HG03103 (cell line): Measurements from ENCODE around the gene RASD1.

Experiments used
- ATAC-seq: cut with Tn5 transposase; IDR thresholded peaks from one replicate; pipeline ENCODE4 v1.9.1; 2021; ENCODE audit warnings: low read depth; ENCODE audit not compliant: unreplicated experiment

Gene RASD1

DNA sequence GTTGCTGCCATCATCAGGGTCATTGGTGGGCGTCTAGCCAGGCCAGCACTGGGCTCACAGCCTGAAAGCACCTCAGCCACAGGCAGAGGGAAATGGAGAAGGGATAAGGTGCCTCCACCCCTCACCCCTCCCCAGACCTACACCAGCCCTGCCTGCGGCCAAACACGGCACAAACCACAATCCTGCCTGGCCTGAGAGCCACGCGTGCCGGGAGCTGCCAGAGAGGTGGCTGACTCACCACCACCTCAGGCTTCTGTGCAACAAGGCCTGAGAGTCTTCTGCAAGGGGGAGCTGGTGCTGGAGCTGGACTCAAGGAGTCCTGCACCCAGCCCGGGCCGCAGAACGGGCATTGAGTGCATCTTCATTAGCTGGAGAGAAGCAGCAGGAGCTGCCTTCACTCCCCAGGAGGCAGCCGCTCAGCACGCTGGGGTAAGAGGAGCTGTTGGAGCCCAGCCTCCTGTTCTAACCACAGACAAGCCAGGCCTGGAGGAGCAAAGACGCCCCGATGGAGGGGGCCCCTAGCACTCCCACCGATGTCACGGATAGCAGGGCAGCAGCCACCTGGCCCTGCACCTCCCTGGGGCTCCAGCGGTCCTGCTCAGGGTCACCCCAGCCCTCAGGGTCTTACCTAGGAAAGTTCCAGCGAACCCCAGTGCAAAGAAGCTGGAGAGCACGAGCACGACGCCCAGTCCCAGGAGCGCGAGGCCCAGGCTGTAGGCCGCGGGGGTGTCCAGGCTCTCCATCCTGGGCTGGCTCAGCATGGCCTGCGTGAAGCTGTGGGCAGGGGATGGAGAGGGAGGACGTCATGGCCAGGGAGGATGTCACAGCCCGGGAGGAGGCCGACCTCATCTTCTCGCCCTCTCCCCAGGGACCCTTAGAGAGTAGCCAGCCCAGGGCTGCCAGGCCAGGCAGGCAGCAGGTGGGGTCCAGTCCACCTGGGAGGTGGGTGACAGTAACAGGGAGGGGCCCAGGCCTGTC lies 16.0 kb upstream of the RASD1 start:
- ATAC-seq, result no peak

DNA sequence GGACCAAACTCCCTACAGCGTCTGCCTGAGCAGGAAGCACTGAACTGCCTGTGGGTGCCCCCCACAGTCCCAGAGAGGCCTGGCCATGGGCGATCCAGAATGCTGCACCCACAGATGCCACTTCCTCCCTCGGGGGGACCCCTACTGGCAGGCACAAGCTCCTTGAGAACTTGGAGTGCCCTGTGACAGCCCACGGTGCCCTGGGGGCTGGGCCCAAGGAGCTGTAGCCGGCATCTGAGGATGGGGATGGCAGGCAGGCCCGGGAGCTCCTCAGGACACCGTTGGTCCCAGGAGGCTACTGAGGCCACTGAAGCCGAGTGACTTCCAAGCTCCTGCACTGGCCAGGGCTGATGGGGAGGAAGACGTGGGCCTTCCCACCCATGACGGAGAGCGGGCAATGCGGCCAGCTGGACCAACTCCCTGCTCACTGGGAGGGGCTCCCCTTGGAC lies 15.1 kb upstream of the RASD1 start:
- no peak for ATAC-seq

DNA sequence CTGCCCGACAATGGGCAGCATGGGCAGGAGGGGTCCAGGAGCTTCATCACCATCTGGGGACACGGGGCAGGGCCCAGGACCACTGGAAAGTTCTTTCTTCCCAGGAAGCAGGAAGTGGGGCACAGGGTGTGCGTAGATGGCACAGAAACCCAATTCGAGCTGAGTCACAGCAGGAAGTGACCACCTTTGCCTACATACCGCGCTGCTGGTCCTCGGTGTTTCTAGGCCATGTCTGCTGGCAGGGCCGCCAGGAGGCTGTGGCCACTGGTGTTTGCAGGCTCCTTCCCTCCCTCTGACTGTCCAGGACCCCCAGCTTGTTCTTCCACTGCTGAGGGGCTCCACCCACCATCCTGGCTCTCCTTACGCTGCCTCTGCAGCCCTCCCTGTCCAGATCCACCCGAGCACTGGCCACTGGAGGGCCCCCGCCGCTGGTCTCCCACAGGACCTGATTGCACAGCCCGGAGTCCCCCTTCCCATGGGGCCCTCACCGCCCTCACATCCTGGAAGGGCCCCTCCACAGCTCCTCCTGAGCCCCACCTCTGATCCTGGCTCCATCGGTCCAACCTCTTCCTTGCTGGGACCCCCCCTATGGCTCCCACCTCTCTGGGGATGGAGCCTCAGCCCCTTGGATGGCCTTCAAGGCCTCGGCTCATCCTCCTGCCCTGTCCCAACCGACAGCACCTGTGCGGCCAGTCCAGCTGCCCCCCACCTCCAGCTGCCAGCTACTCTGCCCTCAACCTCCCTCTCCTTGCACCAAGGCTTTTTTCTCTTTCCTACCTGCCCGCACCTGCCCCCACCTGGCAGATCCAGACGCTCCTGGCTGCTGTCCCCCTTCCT lies 14.5 kb upstream of the RASD1 start:
- no peak for ATAC-seq

DNA sequence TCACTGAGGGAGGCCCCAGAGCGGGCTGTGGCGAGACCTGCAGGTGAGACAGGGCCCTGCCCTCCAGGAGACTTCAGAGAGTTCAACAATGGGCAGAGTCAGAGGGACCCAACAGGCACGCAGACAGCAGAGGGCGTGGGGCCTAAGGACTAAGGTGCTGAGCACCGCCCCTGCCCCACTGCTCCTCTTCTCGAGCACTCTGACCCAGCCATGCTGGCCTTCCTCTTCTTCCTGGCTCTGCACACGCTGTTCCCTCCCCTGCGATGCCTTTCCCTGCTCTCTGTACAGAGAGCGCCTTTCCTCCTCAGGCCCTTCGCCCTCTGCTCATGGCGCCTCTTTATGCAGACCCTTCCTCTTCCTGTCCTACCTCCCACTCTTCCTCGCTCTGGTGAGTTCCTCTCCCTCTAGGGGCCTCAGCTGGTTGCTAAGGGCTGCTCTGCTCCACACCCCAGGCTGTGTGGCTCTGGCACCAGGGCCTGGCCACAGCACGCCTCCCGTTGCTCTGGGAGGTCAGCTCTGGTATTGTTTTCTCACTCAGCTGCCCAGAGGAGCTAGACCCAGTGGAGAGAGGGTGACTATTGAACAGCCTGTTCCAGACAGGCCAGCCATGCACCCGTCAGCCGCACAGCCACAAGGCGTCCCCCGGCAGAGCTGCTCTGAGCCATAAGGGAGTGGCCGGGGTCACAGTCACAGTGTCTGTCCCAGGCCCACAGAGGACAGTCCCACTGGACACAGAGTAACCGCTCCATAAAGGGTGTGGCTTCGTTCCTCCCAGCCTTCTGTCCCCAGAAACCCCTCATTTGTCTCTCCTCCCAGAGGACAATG lies 13.6 kb upstream of the RASD1 start:
- no peak for ATAC-seq

DNA sequence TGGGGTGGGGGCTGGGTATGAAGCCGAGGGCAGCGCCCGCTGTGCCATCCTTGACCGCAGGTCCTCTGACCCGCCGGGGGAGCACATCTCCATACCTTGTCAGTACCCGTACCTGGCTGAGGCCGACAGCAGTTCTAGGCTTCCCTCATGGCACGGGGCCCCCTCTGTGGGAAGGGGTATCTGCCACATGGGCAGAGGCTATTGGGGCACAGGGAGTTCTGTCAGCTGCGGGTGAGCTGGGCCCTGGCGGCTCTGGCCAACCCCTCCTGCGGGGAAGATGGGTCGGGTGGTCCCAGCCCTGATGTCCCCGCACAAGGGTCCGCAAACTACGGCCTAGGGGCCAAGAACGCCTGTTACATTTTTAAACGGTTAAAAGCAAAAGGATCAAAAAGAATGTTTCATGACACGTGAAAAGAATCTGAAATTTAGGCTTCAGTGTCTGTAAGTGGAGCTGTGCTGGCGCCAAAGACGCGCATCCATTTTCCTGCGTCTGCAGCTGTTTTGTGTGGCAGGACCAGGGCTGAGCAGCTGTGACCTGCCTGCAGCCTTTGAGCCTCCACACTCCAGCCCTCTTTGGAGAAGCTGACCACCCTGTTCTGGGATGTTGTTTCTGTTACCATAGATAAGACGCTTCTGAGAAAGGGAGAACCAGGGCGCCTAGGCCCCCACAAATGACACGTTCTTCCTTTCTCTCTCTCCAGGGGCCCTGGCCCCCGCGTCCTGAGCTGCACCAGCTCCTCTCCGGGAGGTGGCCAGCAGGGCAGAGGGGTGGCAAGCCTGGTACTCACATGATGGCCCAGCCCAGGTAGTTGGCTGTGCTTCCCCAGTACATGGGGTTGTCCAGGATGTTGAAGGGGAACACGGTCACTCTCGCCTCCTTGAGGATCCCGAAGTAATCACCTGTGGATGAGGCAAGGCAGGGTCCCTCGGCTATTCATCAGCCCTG lies 12.7 kb upstream of the RASD1 start:
- no peak for ATAC-seq

DNA sequence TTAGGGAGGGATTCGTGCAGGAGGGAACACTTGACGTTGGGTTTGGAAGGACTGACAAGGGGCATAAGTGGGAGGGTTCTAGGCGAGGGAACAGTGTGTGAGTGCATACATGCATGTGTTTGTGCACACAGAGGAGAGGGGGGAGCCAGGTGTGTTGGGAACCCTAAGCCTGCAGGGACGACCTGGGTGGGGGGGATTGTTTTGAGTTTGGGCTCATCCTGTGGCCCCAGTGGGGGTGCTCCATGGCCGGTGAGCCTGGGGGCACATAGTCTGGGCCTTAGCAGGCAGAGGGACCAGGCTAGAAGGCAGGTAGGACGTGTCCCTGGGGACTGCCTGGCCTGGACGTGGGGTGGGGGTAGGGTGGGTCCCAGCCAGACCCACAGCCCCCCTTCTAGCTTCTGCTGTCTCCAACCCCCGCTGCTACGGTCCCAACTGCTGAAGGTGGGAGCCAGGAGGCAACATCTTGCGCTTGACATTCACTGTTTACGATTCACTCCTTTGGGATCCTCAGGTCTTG lies 11.9 kb upstream of the RASD1 start:
- no peak for ATAC-seq

DNA sequence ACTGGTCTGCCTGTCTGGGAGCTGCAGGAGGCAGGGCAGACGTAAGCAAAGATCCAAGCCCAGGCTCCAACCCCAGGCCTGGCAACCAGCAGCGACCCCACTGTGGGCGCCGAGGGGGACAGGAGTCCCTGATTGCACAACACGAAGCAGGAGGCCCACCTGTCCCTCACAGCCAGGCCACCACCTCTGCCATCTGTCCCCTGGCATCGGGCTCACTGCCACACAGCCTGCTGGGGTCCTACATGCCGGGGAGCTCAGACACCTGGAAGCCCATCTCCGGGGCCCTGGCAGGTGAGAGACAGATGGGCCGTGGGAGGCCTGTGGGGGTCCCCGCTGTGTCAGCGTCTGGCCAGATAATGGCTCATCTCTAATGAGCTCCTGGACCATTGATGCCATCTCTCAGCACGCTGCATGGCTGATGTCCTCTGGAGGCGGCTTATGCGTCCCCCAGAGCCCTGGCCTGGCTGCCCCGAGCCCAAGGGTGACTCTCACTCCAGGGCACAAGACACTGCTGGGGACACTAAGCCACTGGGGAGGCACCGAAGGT lies 11.3 kb upstream of the RASD1 start:
- no peak for ATAC-seq

DNA sequence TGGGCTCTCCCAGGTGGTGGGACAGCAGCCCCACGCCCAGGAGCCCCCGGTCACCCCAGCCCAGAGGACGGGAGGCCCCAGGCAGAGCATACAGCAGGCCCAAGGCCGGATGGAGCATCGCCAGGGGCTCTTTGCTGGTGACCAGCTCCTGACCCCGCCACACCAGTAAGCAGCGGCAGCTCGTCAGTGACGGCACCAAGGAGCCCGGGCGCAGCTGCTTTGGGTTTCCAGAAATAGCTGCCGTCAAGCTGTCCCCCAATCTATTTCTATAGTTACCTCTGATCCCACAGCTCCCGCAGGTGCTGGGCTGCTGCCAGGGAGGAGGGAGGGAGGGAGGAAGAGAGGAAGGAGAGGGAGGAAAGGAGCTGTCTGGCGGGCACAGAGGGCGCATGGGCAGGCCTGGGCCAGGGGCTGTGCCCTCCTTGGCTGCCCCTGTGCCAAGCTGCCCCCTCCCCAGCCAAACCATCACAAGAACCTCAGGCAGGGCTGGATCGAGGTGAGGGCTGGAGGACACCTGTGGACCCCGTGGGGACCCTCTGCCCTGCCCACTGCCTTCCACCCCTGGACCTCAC lies 10.8 kb upstream of the RASD1 start:
- ATAC-seq, result no peak

DNA sequence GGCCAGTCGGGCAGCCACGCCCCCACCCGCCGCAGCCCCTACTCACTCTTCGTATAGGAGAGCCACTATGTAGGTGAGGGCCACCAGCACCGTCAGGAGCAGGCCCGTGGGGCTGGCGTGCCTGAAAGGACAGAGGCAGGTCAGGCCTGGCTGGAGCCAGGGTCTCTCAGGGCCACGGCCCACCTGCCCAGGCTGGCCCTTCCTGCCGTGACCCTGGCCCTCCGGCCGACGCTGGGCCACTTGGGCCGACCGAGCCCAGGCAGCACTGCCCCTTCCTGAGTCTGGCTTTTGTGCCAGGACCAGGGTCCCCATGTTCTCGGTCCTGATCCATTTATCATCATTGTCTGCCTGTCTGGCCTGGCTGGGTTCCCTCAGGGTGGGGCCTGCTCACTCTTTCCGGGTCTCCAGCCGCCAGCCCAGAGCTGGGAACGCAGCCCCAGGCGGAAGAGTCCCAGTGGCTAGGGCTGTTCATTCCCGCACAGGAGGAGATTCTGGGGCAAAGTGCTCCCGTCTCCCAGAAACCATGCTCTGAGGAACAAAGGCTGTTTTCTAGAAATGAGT lies 10.1 kb upstream of the RASD1 start:
- no peak for ATAC-seq

DNA sequence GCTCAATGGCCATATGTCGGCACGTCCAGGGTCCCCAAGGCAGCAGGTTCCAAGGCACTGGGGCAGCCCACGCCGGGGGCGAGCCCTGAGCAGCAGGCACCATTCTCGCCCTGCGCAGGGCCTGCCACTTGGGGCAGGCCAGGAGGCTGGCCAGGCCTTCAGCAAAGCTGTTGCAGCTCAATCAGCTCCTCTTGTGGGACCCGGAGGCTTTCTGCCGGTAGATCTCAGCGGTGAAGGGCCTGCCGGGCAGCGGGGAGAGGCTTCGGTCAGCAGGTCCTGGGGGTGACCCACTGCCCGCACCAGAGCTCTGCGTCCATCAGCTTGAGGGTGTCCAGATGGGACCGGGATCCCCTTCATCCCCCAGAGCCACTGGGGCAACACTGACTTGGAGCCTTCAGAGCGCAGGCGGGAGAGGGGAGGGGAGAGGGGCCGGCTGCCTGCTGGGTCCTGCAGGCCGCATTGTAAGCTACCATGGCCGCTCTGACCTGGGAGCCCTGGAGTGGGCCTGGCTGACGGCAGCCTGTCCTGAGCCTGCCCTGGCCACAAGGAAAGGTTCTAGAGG lies 9.5 kb upstream of the RASD1 start:
- no peak for ATAC-seq

DNA sequence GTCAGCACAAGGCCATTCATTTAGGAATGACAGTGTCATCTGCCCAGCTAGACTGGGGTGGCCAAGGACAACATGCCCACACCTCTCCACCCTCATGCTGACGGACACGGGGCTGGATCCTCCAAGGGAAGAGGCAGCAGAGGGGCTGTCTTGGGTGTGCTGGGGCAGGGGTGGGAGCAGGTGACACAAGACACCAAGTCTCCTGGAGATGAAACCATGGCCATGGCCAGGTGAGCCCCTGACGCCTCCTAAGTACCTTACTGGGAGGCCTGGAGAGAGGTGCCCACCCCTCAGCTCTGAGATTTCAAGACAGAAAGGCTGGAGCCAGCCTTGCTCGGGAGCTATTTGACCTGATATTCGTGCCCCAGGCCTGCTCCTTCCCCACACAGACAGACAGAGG lies 9.0 kb upstream of the RASD1 start:
- no peak for ATAC-seq

DNA sequence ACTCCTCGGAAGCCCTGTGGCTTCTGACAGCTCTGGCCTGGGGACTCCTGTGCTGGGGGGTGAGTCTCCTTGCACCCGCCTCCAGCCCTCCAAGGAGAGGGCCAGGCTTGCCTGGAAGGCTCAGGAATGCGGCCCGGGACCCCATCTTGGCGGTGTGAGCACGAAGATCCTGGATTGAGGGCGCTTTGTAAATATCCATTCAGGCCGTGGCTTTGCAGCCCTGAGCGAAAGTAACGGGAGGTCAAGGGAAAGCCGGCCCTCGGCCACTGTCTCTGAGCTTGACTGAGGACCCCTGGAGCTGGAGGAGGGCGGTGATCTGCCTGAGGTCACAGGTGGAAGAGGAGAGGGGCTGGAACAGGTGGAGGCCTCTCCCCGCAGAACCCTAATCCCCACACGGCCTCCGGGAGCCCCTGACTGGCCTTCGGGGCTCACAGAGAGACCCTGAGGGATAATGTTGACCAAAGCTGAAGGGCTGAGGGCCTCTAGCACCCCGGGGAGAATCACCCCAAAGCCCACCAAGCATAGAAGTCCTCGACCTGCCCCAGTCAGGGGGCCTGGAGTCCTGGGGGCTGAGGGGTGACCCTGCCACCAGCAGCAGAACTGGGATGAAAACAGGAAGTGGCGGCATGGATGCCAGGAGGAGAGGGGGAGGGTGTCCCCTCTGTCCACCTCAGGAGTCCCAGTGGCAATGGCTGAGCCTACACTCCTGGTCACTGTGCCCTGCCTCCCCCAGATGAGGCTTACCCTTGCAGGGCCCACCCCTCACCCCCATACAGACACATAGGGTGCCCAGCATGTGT lies 8.3 kb upstream of the RASD1 start:
- ATAC-seq, result no peak

DNA sequence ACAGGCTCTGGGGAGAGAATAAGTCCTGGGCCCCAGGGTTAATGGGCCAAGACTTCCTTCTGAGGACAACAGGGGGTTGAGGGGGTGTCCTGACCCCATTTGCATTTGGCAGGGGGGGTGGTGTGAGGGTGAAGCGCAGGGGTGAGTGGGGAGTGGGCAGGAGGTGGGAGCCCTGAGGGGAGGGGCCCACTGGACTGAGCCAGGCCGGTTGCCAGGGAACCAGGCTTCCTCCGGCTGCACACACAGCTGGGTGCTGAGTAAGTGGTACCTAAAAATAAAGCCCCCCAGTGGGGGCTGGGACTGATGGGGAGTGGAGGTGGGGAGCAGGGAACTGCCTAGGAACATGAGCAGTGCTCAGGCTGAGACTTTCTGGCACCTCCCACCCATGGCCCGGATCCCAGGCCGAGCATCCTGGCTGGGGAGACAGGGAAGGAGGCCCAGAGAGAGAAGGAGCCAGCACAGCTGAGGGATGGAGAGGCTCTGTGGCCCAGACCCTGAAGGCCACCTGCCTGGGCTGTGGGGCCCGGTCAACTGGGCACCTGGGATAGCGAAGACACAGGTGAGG lies 7.5 kb upstream of the RASD1 start:
- no peak for ATAC-seq

DNA sequence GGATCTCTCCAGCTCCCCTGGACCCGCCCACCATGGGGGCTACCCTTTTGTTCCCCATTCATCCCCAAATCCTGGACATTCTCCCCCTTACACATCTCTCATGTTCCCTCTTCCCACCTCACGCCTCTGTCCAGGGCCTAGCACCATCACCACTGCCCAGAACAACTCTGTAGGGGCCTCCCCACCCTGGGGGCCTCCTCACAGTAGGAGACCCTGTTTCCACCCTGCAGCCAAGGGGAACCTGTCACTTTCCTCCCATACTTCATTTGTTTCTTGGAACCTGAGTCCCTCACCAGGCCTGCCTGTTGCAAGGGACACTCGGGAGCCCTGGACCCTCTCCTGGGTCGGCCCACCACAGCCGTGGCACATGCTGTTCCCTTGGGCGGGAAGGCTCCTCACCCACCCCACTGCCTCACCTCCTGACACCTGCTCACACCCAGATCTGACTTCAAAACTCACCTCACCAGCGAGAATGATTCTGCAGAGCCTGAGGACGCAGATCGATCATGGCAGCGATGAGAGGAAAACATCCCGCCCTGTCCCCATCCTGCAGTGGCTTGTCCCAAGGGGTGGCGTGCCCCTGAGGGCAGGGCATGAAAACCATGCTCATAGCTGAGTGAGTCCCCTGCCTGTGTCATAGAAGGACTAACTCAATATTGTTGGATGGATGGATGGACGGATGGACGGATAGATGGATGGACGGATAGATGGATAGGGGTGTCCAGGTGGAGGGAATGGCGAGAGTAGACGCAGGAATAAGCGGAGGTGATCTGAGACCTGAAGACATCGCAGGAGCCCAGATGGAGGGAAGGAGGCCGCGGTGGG lies 6.8 kb upstream of the RASD1 start:
- no peak for ATAC-seq

DNA sequence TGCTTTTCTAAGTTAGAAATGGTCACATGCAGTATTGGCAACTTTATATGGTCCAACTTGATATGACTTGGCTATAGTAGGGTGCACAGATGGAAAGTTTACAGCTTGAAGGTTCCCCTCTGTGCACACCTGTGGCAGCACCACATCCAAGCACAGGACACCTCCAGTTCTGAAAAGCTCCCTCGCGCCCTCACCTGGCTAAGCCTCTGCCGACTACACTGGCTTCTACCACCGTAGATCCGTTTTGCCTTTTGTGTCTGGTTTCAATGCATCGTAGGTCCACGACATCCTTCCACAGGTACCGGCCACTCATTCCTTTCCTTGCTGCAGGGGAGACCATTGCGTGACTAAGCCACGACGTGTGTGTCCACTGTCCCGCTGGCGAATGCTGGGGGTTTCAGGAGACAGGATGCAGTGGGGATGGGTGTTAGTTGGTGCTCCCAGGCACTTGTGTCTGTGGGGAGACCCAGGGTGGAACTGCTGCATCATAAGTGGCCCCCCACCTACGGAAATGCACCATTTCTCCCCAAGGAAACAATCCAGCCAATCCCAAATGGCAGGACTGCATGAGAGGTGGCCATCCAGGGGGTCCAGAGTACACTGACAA lies 4.9 kb upstream of the RASD1 start:
- no peak for ATAC-seq
